Right lobe of liver (tissue), 4 donors: ENCODE results near the gene HDAC7.

Source experiments
- CTCF ChIP-seq, 4 donors: fragments of 200-600 bp in 3 of 4; fragments of 450-650 bp in 1 of 4; IDR thresholded peaks; one replicate each; pipeline versions ENCODE4 v1.5.1 to v1.8.0; 2016 to 2022; ENCODE audit warnings: antibody characterized with exemption in 4 of 4, mild to moderate bottlenecking in 2 of 4
- POLR2A ChIP-seq: fragments of 450-650 bp; IDR thresholded peaks from one replicate; pipeline ENCODE4 v1.6.1; 2017; ENCODE audit warnings: antibody characterized with exemption, mild to moderate bottlenecking
- donor health status: DM: no; HTN: no; CAD: no.
- donor health status: DM: no; HTN: no; CAD: no.
- donor health status: DM: no; HTN: yes; CAD: no.

- no peak for TF ChIP-seq CTCF (IDR thresholded peaks at IDR 0.05)
- no peak for TF ChIP-seq POLR2A
Measured at GRCh38 chr12:47747126-47747525, 72.6 kb downstream of the HDAC7 start.
